Mesenchymal stem cell (in vitro differentiated cells and primary cell): ENCODE results near the gene DDX52.

Source experiments
- DNase-seq: peaks from one replicate; pipeline ENCODE4 v3.0.0-alpha.2; 2013
- H2AFZ ChIP-seq: one replicate; pipeline ENCODE4 v1.6.1; 2013; ENCODE audit warnings: low read depth, mild to moderate bottlenecking, control low read depth, inconsistent platforms, low read length, moderate library complexity
- H2AK5ac ChIP-seq: 2 replicates; pipeline ENCODE4 v1.6.1; 2013; ENCODE audit warnings: low read length, moderate library complexity, mild to moderate bottlenecking, inconsistent platforms; ENCODE audit not compliant: severe bottlenecking
- H2BK120ac ChIP-seq: one replicate; pipeline ENCODE4 v1.6.1; 2013; ENCODE audit warnings: low read depth, mild to moderate bottlenecking, inconsistent platforms, low read length, moderate library complexity
- H2BK12ac ChIP-seq, 2 experiments: one replicate each; pipeline ENCODE4 v1.6.1; 2013; ENCODE audit warnings: inconsistent platforms in 2 of 2, low read length in 2 of 2, mild to moderate bottlenecking in 2 of 2, moderate library complexity in 2 of 2, control low read depth in 1 of 2
- H2BK15ac ChIP-seq: one replicate; pipeline ENCODE4 v1.6.1; 2013; ENCODE audit warnings: mild to moderate bottlenecking, low read depth, inconsistent platforms; ENCODE audit not compliant: poor library complexity, severe bottlenecking
- H2BK5ac ChIP-seq: 2 replicates; pipeline ENCODE4 v1.6.1; 2013; ENCODE audit warnings: low read depth, mild to moderate bottlenecking, low read length, control low read depth, inconsistent platforms; ENCODE audit not compliant: poor library complexity, severe bottlenecking
- H3K14ac ChIP-seq, 2 experiments: one replicate each; pipeline ENCODE4 v1.6.1; 2013; ENCODE audit warnings: inconsistent platforms in 2 of 2, low read length in 2 of 2, control low read depth in 1 of 2, mild to moderate bottlenecking in 1 of 2, moderate library complexity in 1 of 2
- H3K18ac ChIP-seq, 2 experiments: one replicate each; pipeline ENCODE4 v1.6.1; 2013; ENCODE audit warnings: inconsistent platforms in 2 of 2, low read length in 2 of 2, control low read depth in 1 of 2, low read depth in 1 of 2, mild to moderate bottlenecking in 1 of 2
- H3K23ac ChIP-seq, 2 experiments: one replicate each; pipeline ENCODE4 v1.6.1; 2013; ENCODE audit warnings: inconsistent platforms in 2 of 2, low read length in 2 of 2, mild to moderate bottlenecking in 2 of 2, moderate library complexity in 2 of 2, control low read depth in 1 of 2
- H3K27ac ChIP-seq: 2 replicates; pipeline ENCODE4 v1.5.1; 2013; ENCODE audit warnings: mild to moderate bottlenecking, moderate library complexity, low read length, control low read depth, inconsistent platforms; ENCODE audit not compliant: poor library complexity, severe bottlenecking
- H3K27me3 ChIP-seq, 2 experiments: 2 replicates each; pipeline versions ENCODE4 v1.6.1 to v1.7.0; 2013; ENCODE audit warnings: low read length in 2 of 2, mild to moderate bottlenecking in 2 of 2, moderate library complexity in 2 of 2, control low read depth in 1 of 2, inconsistent platforms in 1 of 2; ENCODE audit not compliant: control insufficient read depth in 1 of 2, insufficient read depth in 1 of 2
- H3K36me3 ChIP-seq, 2 experiments: 2 replicates each; pipeline versions ENCODE4 v1.6.1 to v1.7.0; 2013; ENCODE audit warnings: low read length in 2 of 2, control low read depth in 1 of 2, inconsistent platforms in 1 of 2, low read depth in 1 of 2, mild to moderate bottlenecking in 1 of 2; ENCODE audit not compliant: insufficient read depth in 2 of 2, control insufficient read depth in 1 of 2
- H3K4ac ChIP-seq, 2 experiments: one replicate each; pipeline ENCODE4 v1.6.1; 2013; ENCODE audit warnings: inconsistent platforms in 2 of 2, low read length in 2 of 2, mild to moderate bottlenecking in 2 of 2, moderate library complexity in 2 of 2, control low read depth in 1 of 2, low read depth in 1 of 2
- H3K4me1 ChIP-seq: 2 replicates; pipeline ENCODE4 v1.6.1; 2013; ENCODE audit warnings: low read depth, low read length, control low read depth; ENCODE audit not compliant: control insufficient read depth, insufficient read depth
- H3K4me2 ChIP-seq: 2 replicates; pipeline ENCODE4 v1.6.1; 2013; ENCODE audit warnings: low read length, mild to moderate bottlenecking, inconsistent platforms; ENCODE audit not compliant: poor library complexity, severe bottlenecking
- H3K4me3 ChIP-seq, 2 experiments: 2 replicates each; pipeline versions ENCODE4 v1.5.1 to v1.7.0; 2013; ENCODE audit warnings: low read length in 2 of 2, mild to moderate bottlenecking in 2 of 2, control low read depth in 1 of 2, low read depth in 1 of 2; ENCODE audit not compliant: insufficient read depth in 1 of 2
- H3K79me1 ChIP-seq: replicated peaks from 2 replicates; pipeline ENCODE4 v1.6.1; 2013; ENCODE audit warnings: mild to moderate bottlenecking, control low read depth, low read length, inconsistent platforms; ENCODE audit not compliant: poor library complexity, severe bottlenecking
- H3K9ac ChIP-seq: 2 replicates; pipeline ENCODE4 v1.7.0; 2013; ENCODE audit warnings: mild to moderate bottlenecking, low read length, moderate library complexity
- H3K9me3 ChIP-seq: 2 replicates; pipeline ENCODE4 v1.7.0; 2013; ENCODE audit warnings: mild to moderate bottlenecking, low read length; ENCODE audit not compliant: control insufficient read depth
- H4K8ac ChIP-seq: one replicate; pipeline ENCODE4 v1.6.1; 2013; ENCODE audit warnings: inconsistent platforms, mild to moderate bottlenecking, low read length, moderate library complexity
- H4K91ac ChIP-seq: one replicate; pipeline ENCODE4 v1.6.1; 2013; ENCODE audit warnings: mild to moderate bottlenecking, low read length, inconsistent platforms
- WGBS: methylation state at CpG from one replicate; pipeline ENCODE4 v1.1.7; 2013; ENCODE audit warnings: mixed read lengths; 5-methylcytosine and 5-hydroxymethylcytosine counted together

The DDX52 gene

DNA sequence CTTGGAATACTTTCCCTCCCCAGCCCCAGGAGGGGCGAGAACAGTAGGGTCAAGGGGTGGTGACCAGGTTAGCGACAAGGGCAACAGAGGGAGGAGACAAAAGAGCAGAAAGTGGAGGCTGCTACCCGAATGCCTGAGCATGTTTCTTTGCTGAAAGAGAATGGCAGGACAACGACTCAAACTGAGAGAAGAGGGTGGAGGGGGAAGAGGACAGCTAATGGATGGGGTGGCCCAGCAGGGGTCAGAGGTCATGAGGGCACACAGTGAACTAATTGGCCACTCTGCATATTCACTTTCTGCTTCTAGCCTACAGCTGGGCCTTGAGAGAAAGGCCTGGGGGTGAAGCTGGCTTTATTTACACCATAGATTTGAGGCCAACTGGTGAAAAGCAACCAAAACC is 19.1 kb upstream of the DDX52 start:
- Histone ChIP-seq H3K4me1 (peaks cover 3% of the 10 kb centered on the region), H2BK5ac (peak overlapping the region; percentile 76), H4K91ac (no peak overlapping the region), H3K27ac (no peak overlapping the region), H3K23ac (no peak overlapping the region), H4K8ac (no peak overlapping the region), H3K4me3 (no peak overlapping the region), H3K27me3 (no peaks in the 10 kb centered on the region), H2BK12ac (no peak overlapping the region), H3K4me2 (no peak overlapping the region), H3K4ac (no peak overlapping the region), H2AFZ (peak overlapping the region; percentile 76), H3K9me3 (no peaks in the 10 kb centered on the region), H2AK5ac (peak overlapping the region; percentile 13), H2BK120ac (no peak overlapping the region), H3K9ac (no peak overlapping the region), H3K18ac (no peak overlapping the region), H3K14ac (peak overlapping the region in 1 of 2 experiments; percentile 60), H2BK15ac (no peak overlapping the region), H3K36me3 (no peaks in the 10 kb centered on the region), H3K79me1 (no peaks in the 10 kb centered on the region)
- 63% methylated on average over 4 of the region's 4 CpGs for WGBS
- DNase-seq: no peak

DNA sequence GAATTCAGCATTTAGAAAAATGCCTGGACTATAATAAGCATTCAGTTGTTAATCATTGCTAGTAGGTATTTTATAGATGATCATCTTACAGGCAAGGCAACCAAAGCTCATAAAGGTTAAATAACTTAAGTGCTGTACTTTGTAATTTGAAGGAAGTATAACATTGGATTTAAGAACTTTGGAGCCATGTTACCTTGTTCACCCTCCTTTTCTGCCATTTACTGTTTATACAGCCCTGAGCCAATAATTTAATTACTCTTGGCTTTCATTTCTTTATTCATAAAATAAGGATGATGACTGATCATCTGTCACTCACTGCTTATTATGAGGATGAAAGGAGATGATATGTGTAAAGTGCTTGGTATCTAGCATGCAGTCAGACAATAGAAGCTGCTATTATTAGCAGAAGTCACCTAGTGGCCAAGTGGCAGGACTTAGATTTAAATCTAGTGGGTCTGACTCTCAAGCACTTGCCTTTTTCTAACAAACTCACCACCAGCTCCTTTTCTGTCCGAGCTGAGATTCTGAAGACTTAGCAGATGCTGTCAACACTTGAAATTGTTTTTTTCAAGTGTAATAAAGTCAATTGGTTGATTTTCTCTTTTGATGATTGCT is 18.3 kb upstream of the DDX52 start:
- Histone ChIP-seq H4K91ac (no peak overlapping the region), H2BK15ac (no peak overlapping the region), H3K14ac (no peak overlapping the region), H2BK12ac (no peak overlapping the region), H3K36me3 (no peaks in the 10 kb centered on the region), H4K8ac (no peak overlapping the region), H2AK5ac (no peak overlapping the region), H3K9ac (no peak overlapping the region), H3K18ac (no peak overlapping the region), H2BK120ac (no peak overlapping the region), H3K4ac (no peak overlapping the region), H2BK5ac (no peak overlapping the region), H2AFZ (no peak overlapping the region), H3K27ac (no peak overlapping the region), H3K4me1 (peaks cover 3% of the 10 kb centered on the region), H3K9me3 (no peaks in the 10 kb centered on the region), H3K79me1 (no peaks in the 10 kb centered on the region), H3K27me3 (no peaks in the 10 kb centered on the region), H3K23ac (no peak overlapping the region), H3K4me2 (no peak overlapping the region), H3K4me3 (no peak overlapping the region)
- no peak for DNase-seq
- no CpG with 5 or more reads among the region's 1 CpG for WGBS

DNA sequence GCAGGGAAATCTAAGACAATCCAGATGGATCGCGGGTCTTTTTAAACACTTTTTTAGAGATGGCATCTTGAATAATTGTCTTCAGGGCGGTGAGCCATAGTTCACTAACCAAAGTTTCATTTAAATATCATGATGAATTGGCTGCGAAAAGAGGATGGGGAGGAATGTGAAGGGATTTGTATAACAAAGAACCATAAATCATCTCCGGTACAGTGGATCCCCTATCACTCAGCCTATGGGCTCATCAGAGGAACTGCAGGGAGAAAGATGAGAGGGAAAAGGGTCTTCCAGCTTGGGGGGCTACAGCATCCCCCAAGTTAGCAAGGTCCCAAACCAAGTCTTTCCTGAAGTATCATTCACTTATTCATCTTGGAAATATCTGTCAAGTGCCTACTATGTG is 16.7 kb upstream of the DDX52 start:
- H3K27me3 ChIP-seq: no peaks in the 10 kb centered on the region
- no peak overlapping the region for H4K91ac ChIP-seq
- no peak overlapping the region for H3K4me3 ChIP-seq
- H3K36me3 ChIP-seq: no peaks in the 10 kb centered on the region
- no peak overlapping the region for H2BK120ac ChIP-seq
- no peaks in the 10 kb centered on the region for H3K79me1 ChIP-seq
- no peak overlapping the region for H3K4ac ChIP-seq
- DNase-seq: no peak
- no peak overlapping the region for H3K9ac ChIP-seq
- no peak overlapping the region for H2BK5ac ChIP-seq
- H2AFZ ChIP-seq: no peak overlapping the region
- H3K4me2 ChIP-seq: no peak overlapping the region
- H3K4me1 ChIP-seq: peaks cover 3% of the 10 kb centered on the region
- H3K23ac ChIP-seq: no peak overlapping the region
- H3K27ac ChIP-seq: no peak overlapping the region
- no peak overlapping the region for H3K14ac ChIP-seq
- WGBS: 86% methylated on average over 3 of the region's 5 CpGs
- no peak overlapping the region for H2BK15ac ChIP-seq
- no peak overlapping the region for H3K18ac ChIP-seq
- H2AK5ac ChIP-seq: no peak overlapping the region
- no peaks in the 10 kb centered on the region for H3K9me3 ChIP-seq
- no peak overlapping the region for H2BK12ac ChIP-seq
- H4K8ac ChIP-seq: no peak overlapping the region

DNA sequence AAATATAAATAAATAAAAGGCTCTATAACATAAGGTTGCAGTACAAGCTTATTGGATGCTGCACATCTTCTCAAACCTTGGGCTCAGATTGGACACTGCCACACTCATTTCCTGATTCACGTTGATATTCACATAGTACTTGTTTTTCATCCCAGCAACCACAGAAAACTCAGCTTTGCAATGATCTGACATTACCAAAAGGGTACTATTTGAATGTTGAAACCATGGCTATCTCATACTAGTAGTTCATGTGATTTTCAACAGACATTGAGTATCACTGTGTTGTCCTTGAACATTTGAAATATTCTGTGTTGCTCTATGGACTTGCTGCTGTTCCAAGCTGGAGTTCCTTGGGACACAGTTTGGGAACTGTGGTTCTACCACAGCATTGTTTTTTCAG is 14.0 kb upstream of the DDX52 start:
- Histone ChIP-seq H3K4me2 (no peak overlapping the region), H2BK5ac (no peak overlapping the region), H4K8ac (no peak overlapping the region), H3K79me1 (no peaks in the 10 kb centered on the region), H2BK12ac (no peak overlapping the region), H3K4me1 (peaks cover under 1% of the 10 kb centered on the region), H3K4me3 (no peak overlapping the region), H3K9ac (no peak overlapping the region), H3K27ac (no peak overlapping the region), H3K27me3 (peaks cover 0 to 3% of the 10 kb centered on the region in 2 experiments), H3K18ac (no peak overlapping the region), H2AFZ (no peak overlapping the region), H3K23ac (no peak overlapping the region), H3K36me3 (no peaks in the 10 kb centered on the region), H4K91ac (no peak overlapping the region), H2BK15ac (no peak overlapping the region), H2BK120ac (no peak overlapping the region), H2AK5ac (no peak overlapping the region), H3K14ac (no peak overlapping the region), H3K9me3 (no peaks in the 10 kb centered on the region), H3K4ac (no peak overlapping the region)
- no peak for DNase-seq
- 94% methylated on average over 1 of the region's 1 CpG for WGBS
